Measurements from ENCODE around the gene MAP3K1. TPM values are rescaled to one million over a fixed set of nuclear protein-coding genes. Genes with fewer than 3 reads are reported as not detected.
A peak's percentile ranks its signal among the peaks of the same experiment; 100 is the strongest.
"Not testable (repeated sequence)": the region's sequence is repeated elsewhere in the genome, so short reads cannot be mapped to it uniquely, and the experiment has no call there.

MAP3K1 gene
- total and polyA plus RNA-seq, 3 experiments from 2014 or later = 18.1 to 34.6 (median 18.7) TPM

- peaks cover 0 to 4% of the 10 kb centered on the region in 2 donors for H3K27me3 Mint-ChIP-seq
- H3K27me3 ChIP-seq (ENCODE audit: insufficient read depth, low read length, poor library complexity, severe bottlenecking) = no peaks in the 10 kb centered on the region
- peak overlapping the region; percentile 69 to 97 (median 92) for H3K27ac Mint-ChIP-seq
- H3K4me1 ChIP-seq (ENCODE audit: insufficient read depth, low read length) = peaks cover 44% of the 10 kb centered on the region
- H3K9me3 ChIP-seq (ENCODE audit: low read length) = no peaks in the 10 kb centered on the region
- no peaks in the 10 kb centered on the region for H3K9me3 Mint-ChIP-seq
- peak overlapping the region; percentile 72 for H3K27ac ChIP-seq (ENCODE audit: low read depth, low read length)
- DNase-seq = no peak
- ChIA-PET CTCF (no interaction called here), POLR2A (no interaction called here)
- H3K36me3 ChIP-seq (ENCODE audit: insufficient read depth, low read length) = no peaks in the 10 kb centered on the region
- H3K4me3 ChIP-seq (ENCODE audit: low read length) = peak overlapping the region; percentile 84
- H3K4me3 Mint-ChIP-seq = peak overlapping the region; percentile 86 to 98 (median 94)
- peaks cover 50 to 65% (median 64%) of the 10 kb centered on the region in 3 donors for H3K4me1 Mint-ChIP-seq
- H3K36me3 Mint-ChIP-seq = peaks cover 0 to 18% (median 3%) of the 10 kb centered on the region in 3 donors
Observed at GRCh38 chr5:56817263-56818014, 2.1 kb downstream of the MAP3K1 start.

- CTCF ChIA-PET = no interaction called here
Observed at GRCh38 chr5:56818450-56819037, 3.2 kb downstream of the MAP3K1 start.

GRCh38 chr5:56819060-56819881, 3.9 kb downstream of the MAP3K1 start:
- Mint-ChIP-seq H3K36me3 (peaks cover 0 to 19% (median 3%) of the 10 kb centered on the region in 3 donors), H3K9me3 (no peaks in the 10 kb centered on the region), H3K4me1 (peaks cover 61 to 70% (median 70%) of the 10 kb centered on the region in 3 donors), H3K27me3 (peaks cover 0 to 2% of the 10 kb centered on the region in 2 donors), H3K27ac (peak overlapping the region; percentile 11 to 83 (median 60)), H3K4me3 (peak overlapping the region; percentile 67 to 85 (median 81))
- no peak for DNase-seq
- peak overlapping the region; percentile 40 for H3K4me3 ChIP-seq (ENCODE audit: low read length)
- H3K4me1 ChIP-seq (ENCODE audit: insufficient read depth, low read length) = peaks cover 55% of the 10 kb centered on the region
- POLR2A ChIA-PET = no interaction called here
- no peaks in the 10 kb centered on the region for H3K27me3 ChIP-seq (ENCODE audit: insufficient read depth, low read length, poor library complexity, severe bottlenecking)
- H3K27ac ChIP-seq (ENCODE audit: low read depth, low read length) = no peak overlapping the region
- CTCF ChIA-PET = no interaction called here
- H3K9me3 ChIP-seq (ENCODE audit: low read length) = no peaks in the 10 kb centered on the region
- no peaks in the 10 kb centered on the region for H3K36me3 ChIP-seq (ENCODE audit: insufficient read depth, low read length)

More at GRCh38 chr5:56818450-56819037, 3.2 kb downstream of the MAP3K1 start:
- POLR2A ChIA-PET = interaction anchor here (0.7 kb wide), 1 partner anchor 20 kb away, joined by 3 read pairs; no protein-coding TSS in a partner anchor
- Histone ChIP-seq H3K27me3 (ENCODE audit: insufficient read depth, low read length, poor library complexity, severe bottlenecking) (no peaks in the 10 kb centered on the region), H3K4me3 (ENCODE audit: low read length) (peak overlapping the region; percentile 40), H3K4me1 (ENCODE audit: insufficient read depth, low read length) (peaks cover 55% of the 10 kb centered on the region), H3K27ac (ENCODE audit: low read depth, low read length) (no peak overlapping the region), H3K9me3 (ENCODE audit: low read length) (no peaks in the 10 kb centered on the region), H3K36me3 (ENCODE audit: insufficient read depth, low read length) (no peaks in the 10 kb centered on the region)
- Mint-ChIP-seq H3K36me3 (peaks cover 0 to 20% (median 3%) of the 10 kb centered on the region in 3 donors), H3K27ac (peak overlapping the region in 6 of 8 donors; percentile 25 to 83 (median 71)), H3K4me1 (peaks cover 59 to 71% (median 71%) of the 10 kb centered on the region in 3 donors), H3K4me3 (peak overlapping the region; percentile 67 to 85 (median 81)), H3K27me3 (peaks cover 0 to 4% of the 10 kb centered on the region in 2 donors), H3K9me3 (no peaks in the 10 kb centered on the region)
- DNase-seq = no peak

GRCh38 chr5:56821868-56822267, 6.5 kb downstream of the MAP3K1 start:
- H3K36me3 ChIP-seq (ENCODE audit: insufficient read depth, low read length); H3K4me3 ChIP-seq (ENCODE audit: low read length); DNase-seq; H3K9me3 ChIP-seq (ENCODE audit: low read length); POLR2A ChIA-PET; H3K9me3 Mint-ChIP-seq; H3K27me3 ChIP-seq (ENCODE audit: insufficient read depth, low read length, poor library complexity, severe bottlenecking); H3K27me3 Mint-ChIP-seq; H3K27ac ChIP-seq (ENCODE audit: low read depth, low read length): not testable (repeated sequence)
- H3K4me1 Mint-ChIP-seq = peaks cover 84 to 94% (median 91%) of the 10 kb centered on the region in 3 donors
- H3K27ac Mint-ChIP-seq = peak overlapping the region in 2 of 8 donors; percentile 17 to 30
- H3K36me3 Mint-ChIP-seq = peaks cover 0 to 17% (median 3%) of the 10 kb centered on the region in 3 donors
- H3K4me1 ChIP-seq (ENCODE audit: insufficient read depth, low read length) = peaks cover 75% of the 10 kb centered on the region
- CTCF ChIA-PET = interaction anchor here (1.1 kb wide), 1 partner anchor 15 kb away, joined by 4 read pairs; no protein-coding TSS in a partner anchor
- peak overlapping the region in 1 of 7 donors; percentile 11 for H3K4me3 Mint-ChIP-seq

- H3K27ac ChIP-seq (ENCODE audit: low read depth, low read length) = no peak overlapping the region
- no peak overlapping the region for H3K4me3 ChIP-seq (ENCODE audit: low read length)
- POLR2A ChIA-PET = no interaction called here
- no peaks in the 10 kb centered on the region for H3K27me3 Mint-ChIP-seq
- no peak for DNase-seq
- peaks cover 76% of the 10 kb centered on the region for H3K4me1 ChIP-seq (ENCODE audit: insufficient read depth, low read length)
- no peaks in the 10 kb centered on the region for H3K9me3 ChIP-seq (ENCODE audit: low read length)
- peak overlapping the region; percentile 1 to 75 (median 39) for H3K4me3 Mint-ChIP-seq
- H3K4me1 Mint-ChIP-seq = peaks cover 83 to 94% (median 91%) of the 10 kb centered on the region in 3 donors
- no peaks in the 10 kb centered on the region for H3K36me3 ChIP-seq (ENCODE audit: insufficient read depth, low read length)
- H3K9me3 Mint-ChIP-seq = no peaks in the 10 kb centered on the region
- CTCF ChIA-PET = no interaction called here
- no peaks in the 10 kb centered on the region for H3K27me3 ChIP-seq (ENCODE audit: insufficient read depth, low read length, poor library complexity, severe bottlenecking)
- H3K36me3 Mint-ChIP-seq = peaks cover 0 to 16% (median 3%) of the 10 kb centered on the region in 3 donors
- H3K27ac Mint-ChIP-seq = peak overlapping the region in 6 of 8 donors; percentile 15 to 72 (median 26)
Observed at GRCh38 chr5:56822981-56823380, 7.6 kb downstream of the MAP3K1 start.

- no peak for DNase-seq
- peak overlapping the region in 5 of 7 donors; percentile 8 to 79 (median 13) for H3K4me3 Mint-ChIP-seq
- peaks cover 0 to 16% (median 3%) of the 10 kb centered on the region in 3 donors for H3K36me3 Mint-ChIP-seq
- Histone ChIP-seq H3K4me1 (ENCODE audit: insufficient read depth, low read length) (peaks cover 81% of the 10 kb centered on the region), H3K27me3 (ENCODE audit: insufficient read depth, low read length, poor library complexity, severe bottlenecking) (no peaks in the 10 kb centered on the region), H3K36me3 (ENCODE audit: insufficient read depth, low read length) (no peaks in the 10 kb centered on the region), H3K9me3 (ENCODE audit: low read length) (no peaks in the 10 kb centered on the region), H3K27ac (ENCODE audit: low read depth, low read length) (no peak overlapping the region), H3K4me3 (ENCODE audit: low read length) (peak overlapping the region; percentile 14)
- ChIA-PET CTCF (no interaction called here), POLR2A (no interaction called here)
- no peaks in the 10 kb centered on the region for H3K9me3 Mint-ChIP-seq
- no peaks in the 10 kb centered on the region for H3K27me3 Mint-ChIP-seq
- peaks cover 86 to 95% (median 93%) of the 10 kb centered on the region in 3 donors for H3K4me1 Mint-ChIP-seq
- peak overlapping the region in 5 of 8 donors; percentile 8 to 62 (median 17) for H3K27ac Mint-ChIP-seq
Observed at GRCh38 chr5:56824019-56824418, 8.7 kb downstream of the MAP3K1 start.

- Mint-ChIP-seq H3K4me3 (peak overlapping the region in 6 of 7 donors; percentile 0 to 63 (median 34)), H3K27me3 (no peaks in the 10 kb centered on the region), H3K27ac (peak overlapping the region in 6 of 8 donors; percentile 1 to 62 (median 50)), H3K4me1 (peaks cover 89 to 96% (median 95%) of the 10 kb centered on the region in 3 donors), H3K9me3 (no peaks in the 10 kb centered on the region), H3K36me3 (peaks cover 0 to 16% (median 5%) of the 10 kb centered on the region in 3 donors)
- no peak for DNase-seq
- Histone ChIP-seq H3K36me3 (ENCODE audit: insufficient read depth, low read length) (no peaks in the 10 kb centered on the region), H3K9me3 (ENCODE audit: low read length) (no peaks in the 10 kb centered on the region), H3K4me3 (ENCODE audit: low read length) (no peak overlapping the region), H3K27me3 (ENCODE audit: insufficient read depth, low read length, poor library complexity, severe bottlenecking) (no peaks in the 10 kb centered on the region), H3K4me1 (ENCODE audit: insufficient read depth, low read length) (peaks cover 80% of the 10 kb centered on the region), H3K27ac (ENCODE audit: low read depth, low read length) (no peak overlapping the region)
- POLR2A ChIA-PET = no interaction called here
- CTCF ChIA-PET = no interaction called here
Observed at GRCh38 chr5:56825222-56825824, 10.0 kb downstream of the MAP3K1 start.

Measured in CD8-positive, alpha-beta memory T cell (primary cell).